GM19372 (cell line): ENCODE data around the gene COL8A2.

Experiments
- ATAC-seq: cut with Tn5 transposase; IDR thresholded peaks from one replicate; pipeline ENCODE4 v1.9.1; 2021; ENCODE audit warnings: mild to moderate bottlenecking, low read depth, moderate library complexity; ENCODE audit not compliant: unreplicated experiment

Gene COL8A2

DNA sequence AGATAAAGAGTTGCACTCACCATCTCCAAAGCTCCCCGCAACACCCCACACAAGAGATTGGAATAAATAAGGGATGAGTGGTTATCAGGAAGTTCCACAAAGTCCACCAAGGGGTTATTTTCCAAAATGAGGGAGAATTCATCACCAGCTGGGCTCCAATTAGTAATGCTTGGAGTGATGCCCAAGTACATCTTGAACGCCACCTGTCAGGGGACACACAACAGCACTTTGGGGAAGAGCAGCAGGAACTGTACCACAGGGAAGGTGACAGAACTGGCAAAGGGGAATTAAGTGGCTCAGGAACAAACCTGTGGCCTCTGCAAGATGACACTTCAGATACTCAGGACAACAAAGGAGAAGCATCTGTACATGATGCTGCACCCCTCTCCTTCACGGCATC lies 12.8 kb upstream of the COL8A2 start:
- no peak for ATAC-seq

DNA sequence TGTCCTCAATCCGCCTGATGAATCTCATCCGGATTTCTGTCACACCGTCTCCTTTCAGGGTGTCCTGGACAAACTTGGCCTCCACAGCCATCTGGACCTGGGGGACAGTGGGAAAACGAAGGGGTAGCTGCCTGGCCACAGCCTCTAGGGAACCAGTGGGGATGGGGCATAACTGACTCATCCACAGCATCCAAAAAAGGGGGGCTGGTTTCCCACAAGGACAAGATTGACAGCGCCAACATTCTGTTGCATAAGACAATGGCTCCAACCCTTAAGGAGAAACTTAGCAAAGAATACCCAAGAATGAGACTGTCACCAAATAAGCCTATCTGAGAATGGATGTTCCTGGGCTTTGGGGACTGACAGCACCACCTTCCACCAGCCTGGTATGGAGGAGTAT lies 12.2 kb upstream of the COL8A2 start:
- ATAC-seq, result no peak

DNA sequence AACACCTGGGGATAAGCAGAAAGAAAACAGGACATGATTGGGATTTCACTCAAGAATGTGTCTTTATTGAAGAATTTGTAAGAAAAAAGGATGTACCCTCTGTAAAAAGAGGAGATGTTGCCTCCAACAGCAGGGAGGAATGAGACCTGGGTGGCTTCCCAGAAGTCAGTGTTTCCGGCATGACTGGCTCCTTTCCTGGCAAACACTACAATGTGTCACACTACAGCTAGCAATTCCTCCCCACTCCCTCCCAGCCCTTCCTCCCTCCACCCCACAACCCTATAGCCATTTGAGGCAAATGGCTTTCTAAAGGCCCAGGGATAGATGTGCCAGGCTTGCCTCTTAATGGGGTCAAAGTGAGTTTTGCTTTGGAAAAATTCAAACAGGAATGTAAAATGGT lies 11.5 kb upstream of the COL8A2 start:
- no peak for ATAC-seq

DNA sequence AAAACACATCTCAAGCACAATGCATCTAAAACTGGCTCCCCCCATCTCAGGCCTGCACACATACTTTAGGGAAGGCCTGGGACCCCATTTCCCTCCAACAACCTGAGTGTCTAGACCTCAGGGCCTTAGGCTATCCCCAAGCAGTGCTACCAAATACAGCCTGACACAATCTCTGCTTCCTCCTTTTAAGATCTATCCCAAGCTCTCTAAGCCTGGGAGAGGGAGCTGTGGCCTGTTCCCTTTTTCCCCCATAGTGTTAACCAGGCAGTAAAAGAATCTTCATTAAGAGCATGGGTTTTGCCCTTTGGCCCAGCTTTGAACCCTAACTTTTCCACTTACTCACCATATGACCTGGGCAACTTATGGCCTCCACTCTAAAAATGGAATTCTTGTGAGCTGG lies 10.8 kb upstream of the COL8A2 start:
- no peak for ATAC-seq

DNA sequence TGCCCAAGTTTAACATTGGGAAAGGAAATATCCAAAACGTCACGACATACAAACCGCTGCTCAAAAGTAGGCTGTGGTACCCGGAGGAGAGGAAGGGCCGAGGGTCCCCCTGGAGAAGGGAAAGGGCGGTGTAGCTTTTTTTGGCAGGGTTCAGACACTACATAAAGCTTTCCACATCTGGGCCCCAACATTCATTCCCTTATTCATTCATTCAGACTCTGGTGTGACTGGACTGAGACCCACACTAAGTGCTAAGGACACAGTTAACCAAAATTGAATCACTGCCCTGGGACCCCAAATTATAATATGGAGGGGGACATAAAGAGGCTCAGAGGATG lies 10.3 kb upstream of the COL8A2 start:
- ATAC-seq, result no peak

DNA sequence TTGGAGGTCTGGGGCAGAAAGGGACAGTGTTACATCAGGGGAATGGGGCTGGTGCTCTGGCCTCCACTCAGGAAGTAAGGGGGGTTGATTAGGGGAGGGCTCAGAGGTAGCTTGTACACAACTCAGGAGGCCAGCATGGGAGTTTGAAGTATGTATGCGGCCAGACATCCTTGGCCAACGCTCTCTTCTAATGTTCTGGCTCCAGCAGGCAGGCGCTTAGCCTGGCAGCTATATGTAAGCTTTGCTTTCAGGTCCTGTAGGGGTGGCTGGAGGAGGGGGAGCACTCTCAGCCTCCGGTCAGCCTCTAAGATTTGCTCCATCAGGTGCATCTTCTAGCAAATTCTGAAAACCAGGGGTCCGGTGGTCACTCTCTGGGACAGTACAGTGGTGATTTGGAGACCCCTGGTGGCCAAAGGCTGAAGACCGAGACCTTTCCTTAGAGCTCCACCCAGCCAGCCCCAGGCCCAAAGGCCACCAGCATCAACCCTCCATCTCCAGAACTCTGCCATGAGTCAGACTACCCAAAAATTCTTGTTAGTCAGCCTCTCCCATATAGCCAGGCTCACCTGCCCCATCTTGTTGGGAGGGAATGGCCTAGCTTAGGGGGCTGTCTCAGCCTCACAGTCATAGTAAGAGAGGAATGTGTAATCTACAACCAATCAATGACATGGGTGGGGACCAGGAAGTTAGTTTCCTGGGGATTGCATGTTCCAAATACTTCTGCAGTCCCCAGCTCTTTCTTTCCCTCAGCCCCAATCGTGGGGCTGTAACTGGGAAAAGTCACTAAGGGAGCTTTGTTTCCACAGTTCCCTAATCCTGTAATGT lies 9.7 kb upstream of the COL8A2 start:
- ATAC-seq, result no peak

DNA sequence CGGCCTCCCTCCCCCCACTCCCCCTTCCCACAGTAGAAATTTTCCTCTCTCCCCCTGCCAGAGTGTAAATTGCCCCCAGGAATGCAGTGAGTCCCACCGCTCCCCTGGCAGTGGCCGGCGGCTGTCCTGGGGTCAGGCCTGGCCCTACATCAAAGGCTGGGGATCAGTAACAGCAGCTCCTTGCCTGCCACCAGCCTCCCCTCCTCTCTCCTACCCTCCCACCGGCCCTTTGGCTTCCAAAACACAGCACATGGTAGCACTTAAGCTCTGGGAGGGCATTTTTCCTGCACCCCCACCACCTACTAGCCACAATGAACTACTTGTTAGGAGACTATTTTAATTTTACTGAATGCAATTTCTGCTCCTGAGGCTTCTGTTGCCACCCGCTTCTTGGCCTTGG lies 9.0 kb upstream of the COL8A2 start:
- no peak for ATAC-seq

DNA sequence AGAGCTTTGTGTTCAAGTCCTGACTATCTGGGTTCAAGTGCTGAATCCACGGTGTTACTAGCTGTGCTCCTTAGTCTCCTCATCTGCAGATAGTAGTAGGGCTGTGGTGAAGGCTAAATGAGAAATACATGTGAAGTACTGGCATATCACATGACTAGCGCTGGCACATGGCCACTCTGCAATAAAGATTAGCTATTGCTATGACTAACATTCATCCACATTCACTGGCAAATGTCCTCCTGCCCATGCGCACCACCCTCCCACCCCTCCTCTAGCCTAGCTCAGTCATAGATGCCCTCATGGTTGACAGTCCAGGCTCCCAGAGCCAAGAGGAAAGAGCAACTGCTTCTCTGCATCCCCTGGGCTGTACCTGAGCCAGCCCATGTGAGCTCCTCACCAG lies 8.5 kb upstream of the COL8A2 start:
- ATAC-seq, result no peak

DNA sequence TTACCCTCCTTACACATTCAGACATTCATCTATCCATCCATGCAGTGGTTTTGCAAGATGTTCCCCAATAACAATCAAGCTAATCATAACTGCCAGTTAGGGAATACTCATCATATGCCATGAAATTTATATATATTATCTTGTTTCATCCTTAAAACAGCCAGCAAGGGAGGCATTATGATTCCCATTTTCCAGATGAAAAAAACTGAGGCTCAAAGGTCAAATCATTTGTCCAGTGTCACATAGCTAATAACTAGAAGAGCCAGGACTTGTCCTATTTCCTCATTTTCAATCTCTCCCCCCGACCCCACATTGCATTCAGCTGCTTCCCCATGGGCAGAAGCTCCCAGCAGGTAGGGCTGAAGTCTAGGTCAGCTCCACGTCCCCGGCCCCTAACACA lies 7.0 kb upstream of the COL8A2 start:
- no peak for ATAC-seq

DNA sequence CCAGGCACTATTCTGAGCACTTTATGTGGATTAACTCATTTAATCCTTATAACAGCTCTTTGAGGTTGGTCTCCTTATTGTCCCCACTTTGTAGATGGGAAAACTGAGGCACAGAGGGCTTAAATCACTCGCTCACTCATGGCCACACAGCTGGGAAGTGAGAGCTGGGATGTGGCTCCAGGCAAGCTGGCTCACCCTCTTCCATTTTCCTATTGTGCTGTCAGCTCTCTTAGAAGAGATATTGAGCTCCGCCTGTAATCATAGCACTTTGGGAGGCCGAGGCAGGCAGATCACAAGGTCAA lies 3.8 kb upstream of the COL8A2 start:
- no peak for ATAC-seq

DNA sequence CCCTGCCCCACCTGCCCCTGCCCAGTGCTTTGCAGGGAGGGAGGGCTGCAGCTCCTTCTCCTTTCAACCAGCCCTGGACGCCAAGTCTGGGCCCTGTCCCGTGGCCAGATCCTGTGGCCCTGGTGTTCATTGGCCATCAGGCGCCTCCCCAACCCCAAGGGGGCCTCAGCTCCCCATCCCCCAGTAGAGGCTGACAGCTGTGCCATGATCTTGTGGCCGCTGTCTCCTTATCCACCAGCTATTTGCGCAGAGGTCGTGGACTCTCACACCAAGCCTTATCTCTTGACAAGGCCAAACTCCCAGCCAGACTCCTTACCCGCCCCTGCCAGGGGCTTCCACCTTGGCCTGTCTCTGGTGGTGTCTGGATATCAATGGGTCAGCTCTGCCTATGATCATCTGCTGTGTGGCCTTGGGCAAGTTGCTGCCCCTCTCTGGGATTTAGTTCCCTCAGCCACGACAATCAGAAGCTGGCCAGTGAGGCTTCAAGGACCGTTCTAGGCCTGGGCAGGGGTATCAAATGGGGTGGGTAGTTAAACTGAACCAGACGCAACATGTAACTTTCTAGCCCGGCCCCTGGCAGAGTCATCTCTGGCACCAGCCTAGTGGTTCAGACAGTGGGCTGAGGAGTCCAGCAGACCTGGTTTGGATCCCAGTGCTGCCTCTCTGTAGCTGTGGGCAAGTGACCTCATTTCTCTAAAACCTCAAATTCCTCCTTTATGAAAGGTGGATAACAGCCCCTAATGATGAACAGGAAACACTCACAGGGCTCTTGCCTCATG lies 3.3 kb upstream of the COL8A2 start:
- ATAC-seq, result no peak

DNA sequence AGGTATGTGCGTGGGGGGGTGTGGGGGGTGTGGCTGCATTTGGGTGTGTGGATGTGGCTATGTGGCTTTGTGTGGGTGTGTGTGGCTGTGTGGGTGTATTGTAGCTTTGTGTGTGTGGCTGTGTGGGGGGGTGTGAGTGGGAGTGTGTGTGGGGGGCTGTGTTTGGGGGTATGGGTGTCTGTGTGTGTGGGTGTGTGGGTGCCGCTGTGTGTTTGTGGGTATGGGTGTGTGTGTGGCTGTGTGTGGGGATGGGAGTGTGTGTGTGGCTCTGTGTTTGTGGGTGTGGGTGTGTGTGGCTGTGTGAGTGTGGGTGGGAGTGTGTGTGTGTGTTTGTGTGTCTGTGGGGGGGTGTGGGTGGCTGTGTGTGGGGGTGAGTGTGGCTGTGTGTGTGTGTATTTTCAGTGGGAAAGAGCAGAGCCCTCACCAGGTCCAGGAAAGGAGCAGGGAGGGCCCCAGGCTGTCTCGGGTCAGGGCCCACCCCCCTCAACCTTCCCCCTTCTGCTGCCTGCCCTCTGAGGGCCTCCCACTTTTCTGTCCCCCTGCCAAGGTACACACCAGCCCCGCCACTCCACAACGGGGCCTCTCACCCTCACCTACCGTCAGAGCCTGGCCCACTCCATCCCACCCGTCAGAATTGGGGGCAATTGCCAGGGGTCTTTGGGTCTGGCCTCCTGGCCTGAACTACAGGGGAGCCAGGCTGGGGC lies 1.9 kb upstream of the COL8A2 start:
- no peak for ATAC-seq

DNA sequence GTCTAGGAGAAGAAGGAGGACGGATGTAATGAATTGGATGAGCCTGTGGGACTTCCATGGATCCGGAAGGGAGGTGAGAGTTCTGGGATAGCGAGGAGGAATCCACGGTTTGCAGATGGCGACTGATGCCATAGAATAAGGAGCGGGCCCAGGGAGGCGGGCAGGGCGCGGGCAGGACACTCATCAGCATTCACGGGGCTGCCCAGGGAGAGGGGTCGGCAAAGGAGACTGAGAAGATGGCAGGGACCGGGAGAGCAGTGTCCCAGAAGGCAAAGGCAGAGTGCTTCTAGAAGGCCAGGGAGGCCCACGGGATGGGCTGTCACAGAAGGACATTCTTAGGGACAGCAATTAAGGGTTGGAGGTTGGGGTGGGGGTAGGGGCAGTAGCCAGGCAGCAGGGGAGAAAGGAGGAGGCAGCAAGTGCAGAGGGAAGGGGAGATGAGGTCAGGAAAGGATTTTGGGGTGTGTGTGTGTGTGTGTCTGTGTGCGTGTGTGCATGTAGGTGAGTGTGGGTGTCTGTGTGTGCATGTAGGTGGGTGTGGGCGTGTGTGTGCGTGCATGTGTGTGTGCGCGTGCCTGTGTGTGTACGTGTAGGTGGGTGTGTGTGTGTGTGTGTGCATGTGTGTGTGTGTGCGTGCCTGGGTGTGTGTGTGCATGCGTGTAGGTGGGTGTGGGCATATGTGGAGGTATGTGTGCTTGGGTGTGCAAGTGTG lies 1.1 kb upstream of the COL8A2 start:
- no peak for ATAC-seq

DNA sequence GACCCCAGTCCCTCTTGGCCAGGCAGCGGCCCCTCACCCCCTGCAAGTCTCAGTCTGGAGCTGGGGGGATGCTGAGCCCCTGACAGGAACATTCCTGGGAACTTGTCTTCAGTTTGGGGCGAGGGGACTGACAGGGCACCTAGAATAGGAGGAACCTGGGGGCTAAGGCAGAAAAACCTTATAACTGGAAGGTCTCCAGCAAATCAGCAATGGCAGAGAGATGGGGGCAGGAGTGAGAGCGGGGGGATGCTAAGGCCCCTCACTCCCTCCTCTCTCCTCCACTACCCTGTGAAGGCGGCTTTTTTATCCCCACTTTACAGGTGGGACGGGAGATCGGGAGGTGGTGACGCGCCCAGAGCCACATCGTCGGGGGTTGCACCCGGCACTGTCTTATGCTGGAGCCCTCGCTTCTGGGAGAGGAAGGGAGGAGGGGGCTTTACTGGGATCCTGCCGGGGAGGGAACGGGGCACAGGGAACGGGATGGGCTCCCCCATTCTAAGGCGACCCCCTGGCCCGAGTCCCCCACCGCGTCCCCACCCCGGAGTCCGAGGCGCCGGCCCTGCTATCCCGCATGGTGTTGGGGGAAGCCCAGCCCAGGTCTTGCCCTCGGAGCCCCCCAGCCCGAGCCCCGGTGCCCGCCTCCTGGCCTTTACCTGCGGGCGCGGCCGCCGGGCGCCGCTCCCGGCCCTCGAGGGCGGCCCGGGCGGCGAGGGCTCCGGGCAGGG lies 456 bp downstream of the COL8A2 start:
- no peak for ATAC-seq

DNA sequence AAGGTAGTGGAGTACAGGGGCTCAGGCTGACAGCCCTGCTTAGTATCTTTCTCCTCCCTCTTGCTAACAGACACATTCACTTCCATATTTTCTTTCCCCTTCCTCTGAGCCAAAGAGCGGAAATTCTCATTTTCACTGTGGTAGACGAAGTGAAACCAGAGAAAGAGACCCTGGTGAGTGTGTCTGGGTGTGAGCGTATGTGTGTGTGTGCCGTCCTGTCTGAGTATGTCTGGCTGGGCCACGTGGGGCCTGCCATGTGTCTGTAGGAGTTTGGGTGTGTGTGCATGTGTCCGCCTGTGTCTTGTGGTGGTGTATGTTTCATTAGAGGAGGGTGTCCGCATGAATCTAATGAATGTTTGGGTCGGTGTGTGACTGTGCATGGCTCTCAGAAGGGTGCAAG lies 1.7 kb downstream of the COL8A2 start:
- ATAC-seq, result no peak

DNA sequence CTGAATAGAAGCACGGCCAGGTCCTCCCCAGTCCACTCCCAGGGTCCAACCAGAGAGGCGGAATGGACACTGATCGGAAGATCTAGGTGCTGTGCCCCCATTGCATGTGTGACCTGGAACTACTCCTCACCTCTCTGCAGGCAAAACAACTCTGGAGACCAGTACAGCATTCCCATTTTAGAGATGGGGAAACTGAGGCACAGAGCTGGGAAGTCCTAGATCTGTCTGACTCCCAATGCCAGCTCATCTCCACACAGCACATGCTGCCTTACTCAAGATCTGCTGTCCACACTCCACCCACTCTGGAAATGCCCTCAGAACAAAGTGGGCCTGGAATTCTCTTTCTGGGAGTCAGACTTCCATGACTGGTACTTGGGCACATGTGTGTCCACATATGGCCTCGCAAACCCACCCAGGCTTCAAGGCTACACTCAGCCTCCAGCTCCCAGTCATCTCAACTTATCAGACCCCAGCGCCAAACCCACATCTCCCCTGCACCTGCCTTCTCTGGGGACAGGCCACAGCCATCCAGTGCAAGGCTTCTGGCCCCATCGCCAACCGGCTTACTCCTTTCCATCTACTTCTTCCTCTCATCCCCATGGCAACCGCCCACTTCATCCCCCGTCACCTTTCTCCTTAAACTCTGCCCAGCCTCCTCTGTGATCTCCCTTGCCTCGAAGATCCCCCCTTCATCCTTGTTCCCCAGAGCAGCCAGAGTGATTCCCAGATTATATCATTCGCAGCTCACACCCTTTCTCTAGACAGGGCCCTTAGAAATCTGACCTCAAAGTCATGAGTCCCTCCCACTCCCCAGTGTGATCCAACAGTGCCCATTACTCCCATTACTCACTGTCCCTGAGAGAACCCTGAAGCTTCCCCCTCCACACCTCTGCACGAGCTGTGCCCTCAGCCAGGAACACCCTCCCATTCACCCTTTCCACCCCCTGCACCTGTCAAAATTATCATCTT lies 2.7 kb downstream of the COL8A2 start:
- no peak for ATAC-seq

DNA sequence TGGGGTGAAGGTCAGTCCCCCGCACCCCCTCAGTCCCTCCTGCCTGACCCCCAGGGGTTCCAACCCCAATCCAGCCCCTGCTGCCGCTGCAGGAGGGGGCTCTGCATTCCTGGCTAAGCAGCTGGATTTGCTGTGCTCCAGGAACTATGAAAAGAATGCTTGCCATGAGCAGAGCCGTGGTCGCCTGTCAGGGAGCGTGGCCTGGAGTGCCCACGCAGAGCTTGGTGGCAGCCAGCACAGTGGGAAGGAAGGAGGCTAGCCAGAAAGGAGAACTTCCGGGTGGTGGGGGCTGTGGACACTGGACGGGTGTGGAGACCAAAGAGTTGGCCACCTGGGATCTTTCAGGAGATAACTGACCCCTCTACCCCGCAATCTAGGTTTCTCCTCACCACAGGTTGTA lies 5.6 kb downstream of the COL8A2 start:
- ATAC-seq, result no peak

DNA sequence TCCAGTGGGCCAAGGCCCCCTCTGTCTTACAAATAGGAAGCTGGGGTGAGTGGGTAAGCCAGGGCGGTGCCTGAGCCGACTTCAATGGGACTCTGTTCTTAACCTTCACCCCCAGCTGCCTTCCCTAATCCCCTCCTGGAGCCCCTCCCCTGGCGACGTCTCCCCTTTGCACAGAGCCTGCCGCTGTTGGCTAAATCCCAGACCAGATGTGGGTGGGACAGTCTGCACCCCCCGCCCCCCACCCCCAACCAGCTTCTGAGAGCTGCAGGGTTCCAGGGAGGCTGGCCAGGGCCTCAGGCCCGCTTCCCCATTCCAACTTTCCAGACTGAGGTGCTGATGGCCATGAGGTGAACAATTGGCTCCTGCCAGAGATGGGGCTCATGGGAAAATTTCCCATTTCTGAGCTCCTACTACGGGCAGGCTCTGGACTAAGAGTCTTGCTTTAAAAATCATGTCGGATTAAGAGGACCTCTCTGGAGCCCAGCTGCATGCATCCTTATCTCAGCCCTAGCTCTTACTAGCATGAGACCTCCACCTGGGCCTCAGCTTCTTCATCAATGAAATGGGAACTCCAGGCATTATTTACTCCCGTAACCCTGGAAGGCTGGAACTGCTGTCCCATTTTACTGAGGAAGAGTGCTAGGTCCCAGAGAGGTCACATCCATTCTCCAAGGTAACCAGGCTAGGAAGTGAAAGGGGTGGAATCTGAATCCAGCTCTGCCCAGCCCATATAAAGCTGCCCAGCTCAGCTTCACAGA lies 6.4 kb downstream of the COL8A2 start:
- no peak for ATAC-seq

DNA sequence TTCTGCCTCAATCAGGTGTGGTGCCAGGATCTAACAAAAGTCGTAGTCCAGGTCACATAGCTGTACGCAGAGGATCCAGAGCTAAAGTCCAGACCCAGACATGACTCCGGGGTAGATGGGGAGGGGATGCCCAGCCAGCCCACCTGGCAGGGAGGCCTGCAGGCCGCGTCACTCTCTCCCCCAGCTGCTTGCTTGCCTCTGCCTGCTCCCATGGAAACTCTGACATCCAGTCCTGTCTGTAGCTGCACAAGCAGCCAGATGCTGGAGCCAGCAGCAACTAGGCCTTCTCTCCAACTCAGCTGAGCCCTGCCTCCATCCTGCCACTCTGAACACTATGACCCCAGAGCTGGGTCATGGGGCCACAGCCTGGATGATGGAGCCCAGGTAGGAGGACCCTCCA lies 8.1 kb downstream of the COL8A2 start:
- ATAC-seq, result no peak
